HL-60 (cell line): ENCODE results near the gene TBC1D3K.
"Not testable (repeated sequence)": the region's sequence is repeated elsewhere in the genome, so short reads cannot be mapped to it uniquely, and the experiment has no call there.

ENCODE experiments used
- DNase-seq, 2 experiments: peaks; one replicate each; pipeline ENCODE4 v3.0.0-alpha.2; 2010 to 2020; ENCODE audit warnings: low read depth in 1 of 2, low spot score in 1 of 2
- H3K27ac ChIP-seq: fragments of 250-450 bp; sonication (Bioruptor Pico); replicated peaks from 2 replicates; pipeline ENCODE4 v1.5.1; 2020; ENCODE audit warnings: mild to moderate bottlenecking, moderate library complexity
- H3K27me3 ChIP-seq: fragments of 250-450 bp; sonication (Bioruptor Pico); 2 replicates; pipeline ENCODE4 v1.5.1; 2021; ENCODE audit warnings: mild to moderate bottlenecking, moderate library complexity; ENCODE audit not compliant: insufficient read depth, poor library complexity, severe bottlenecking
- H3K4me3 ChIP-seq: replicated peaks from 2 replicates; pipeline ENCODE4 v1.5.1; 2011; ENCODE audit warnings: mild to moderate bottlenecking, control low read depth, low read length; ENCODE audit not compliant: insufficient read depth
- GABPA ChIP-seq: IDR thresholded peaks from 2 replicates; pipeline ENCODE4 v1.6.1; 2012; ENCODE audit warnings: low read depth
- POLR2AphosphoS5 ChIP-seq: IDR thresholded peaks from 2 replicates; pipeline ENCODE4 v1.6.1; 2012; ENCODE audit warnings: low read depth
- SPI1 ChIP-seq: IDR thresholded peaks from 2 replicates; pipeline ENCODE4 v1.6.1; 2012; ENCODE audit warnings: low read depth, mild to moderate bottlenecking, borderline replicate concordance
- long read RNA-seq: library from polyadenylated mRNA; unstranded; transcript quantifications from one replicate; pipeline ENCODE4 v2.0.0, GENCODE V29; 2020
- TF ChIP-seq, protein P1 (sequence below): IDR thresholded peaks from 2 replicates; pipeline ENCODE4 v1.6.1; 2012; ENCODE audit warnings: low read depth; ENCODE audit not compliant: insufficient replicate concordance
- TF ChIP-seq, protein P2 (sequence below): IDR thresholded peaks from one replicate; pipeline ENCODE4 v1.5.1; 2011; ENCODE audit warnings: low read length, control low read depth, inconsistent platforms; ENCODE audit not compliant: insufficient read depth

The TBC1D3K gene
- long read RNA-seq, partial matches to known transcripts: 1 of 1 reads
- long read RNA-seq, other reads (novel, unspliced or antisense): 0 of 1 reads

DNA sequence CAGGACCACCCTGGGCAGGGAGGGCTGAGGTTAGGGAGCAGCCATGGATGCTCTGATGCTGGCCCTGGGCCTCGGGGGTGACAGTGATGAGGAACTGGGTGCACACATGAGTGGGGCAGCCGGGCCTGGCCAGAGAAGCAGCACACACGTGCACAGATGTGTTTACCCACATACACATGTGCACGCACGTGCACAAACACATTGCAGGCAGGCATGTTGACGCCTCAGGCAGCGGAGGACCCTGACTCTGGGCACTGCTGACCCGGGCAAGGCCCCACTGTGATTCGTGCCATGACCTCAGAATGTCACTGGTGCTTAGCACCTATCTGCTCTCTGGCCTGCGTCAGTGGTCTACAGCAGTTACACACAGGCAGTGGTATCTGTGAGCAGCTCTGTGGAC lies at the start of gene TBC1D3K:
TBC1D3K (plus strand) TSS at position 301 of the 400 bp plus-strand sequence. CDS start 1,585 bp downstream, outside the sequence.
- not testable (repeated sequence) for H3K27ac ChIP-seq, DNase-seq, H3K4me3 ChIP-seq, H3K27me3 ChIP-seq

DNA sequence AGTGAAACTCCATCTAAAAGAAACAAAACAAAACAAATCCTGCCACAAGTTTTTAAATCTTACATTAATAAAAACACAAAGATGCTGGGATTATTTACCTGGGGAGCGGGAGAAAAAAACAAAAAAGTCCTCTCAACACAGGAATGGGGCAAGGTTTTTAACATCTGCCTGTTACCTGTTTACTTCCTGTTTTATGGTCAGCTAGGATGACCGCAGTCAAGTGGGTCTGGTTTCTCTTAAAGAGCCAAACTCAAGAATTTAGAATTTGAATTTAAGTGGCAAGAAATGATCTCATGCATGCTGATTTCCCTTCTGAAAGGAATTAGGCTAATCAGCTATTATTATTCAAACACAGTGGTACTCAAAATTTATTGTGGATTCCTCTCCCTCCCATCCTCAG lies 39.7 kb upstream of the TBC1D3K start:
- peak in 1 of 2 experiments; percentile 25 for DNase-seq
- H3K4me3 ChIP-seq: no peak overlapping the region

DNA sequence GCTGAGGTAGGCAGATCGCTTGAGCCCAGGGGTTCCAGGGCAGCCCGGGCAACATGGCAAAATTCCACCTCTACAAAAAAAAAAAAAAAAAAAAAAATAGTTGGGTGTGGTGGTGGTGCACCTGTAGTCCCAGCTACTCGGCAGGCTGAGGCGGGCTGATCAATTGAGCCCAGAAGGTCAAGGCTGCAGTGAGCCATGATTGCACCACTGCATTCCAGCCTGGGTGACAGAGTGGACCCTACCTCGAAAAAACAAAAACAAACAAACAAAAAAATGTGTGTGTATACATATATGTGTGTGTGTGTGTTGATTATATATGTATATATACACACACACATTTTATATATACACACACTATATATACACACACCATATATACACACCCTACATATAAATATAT lies 39.1 kb upstream of the TBC1D3K start:
- H3K4me3 ChIP-seq: no peak overlapping the region
- no peak for TF ChIP-seq SPI1
- no peak for TF ChIP-seq GABPA
- TF ChIP-seq, protein P1, sequence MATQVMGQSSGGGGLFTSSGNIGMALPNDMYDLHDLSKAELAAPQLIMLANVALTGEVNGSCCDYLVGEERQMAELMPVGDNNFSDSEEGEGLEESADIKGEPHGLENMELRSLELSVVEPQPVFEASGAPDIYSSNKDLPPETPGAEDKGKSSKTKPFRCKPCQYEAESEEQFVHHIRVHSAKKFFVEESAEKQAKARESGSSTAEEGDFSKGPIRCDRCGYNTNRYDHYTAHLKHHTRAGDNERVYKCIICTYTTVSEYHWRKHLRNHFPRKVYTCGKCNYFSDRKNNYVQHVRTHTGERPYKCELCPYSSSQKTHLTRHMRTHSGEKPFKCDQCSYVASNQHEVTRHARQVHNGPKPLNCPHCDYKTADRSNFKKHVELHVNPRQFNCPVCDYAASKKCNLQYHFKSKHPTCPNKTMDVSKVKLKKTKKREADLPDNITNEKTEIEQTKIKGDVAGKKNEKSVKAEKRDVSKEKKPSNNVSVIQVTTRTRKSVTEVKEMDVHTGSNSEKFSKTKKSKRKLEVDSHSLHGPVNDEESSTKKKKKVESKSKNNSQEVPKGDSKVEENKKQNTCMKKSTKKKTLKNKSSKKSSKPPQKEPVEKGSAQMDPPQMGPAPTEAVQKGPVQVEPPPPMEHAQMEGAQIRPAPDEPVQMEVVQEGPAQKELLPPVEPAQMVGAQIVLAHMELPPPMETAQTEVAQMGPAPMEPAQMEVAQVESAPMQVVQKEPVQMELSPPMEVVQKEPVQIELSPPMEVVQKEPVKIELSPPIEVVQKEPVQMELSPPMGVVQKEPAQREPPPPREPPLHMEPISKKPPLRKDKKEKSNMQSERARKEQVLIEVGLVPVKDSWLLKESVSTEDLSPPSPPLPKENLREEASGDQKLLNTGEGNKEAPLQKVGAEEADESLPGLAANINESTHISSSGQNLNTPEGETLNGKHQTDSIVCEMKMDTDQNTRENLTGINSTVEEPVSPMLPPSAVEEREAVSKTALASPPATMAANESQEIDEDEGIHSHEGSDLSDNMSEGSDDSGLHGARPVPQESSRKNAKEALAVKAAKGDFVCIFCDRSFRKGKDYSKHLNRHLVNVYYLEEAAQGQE: no peak
- TF ChIP-seq, protein P2, sequence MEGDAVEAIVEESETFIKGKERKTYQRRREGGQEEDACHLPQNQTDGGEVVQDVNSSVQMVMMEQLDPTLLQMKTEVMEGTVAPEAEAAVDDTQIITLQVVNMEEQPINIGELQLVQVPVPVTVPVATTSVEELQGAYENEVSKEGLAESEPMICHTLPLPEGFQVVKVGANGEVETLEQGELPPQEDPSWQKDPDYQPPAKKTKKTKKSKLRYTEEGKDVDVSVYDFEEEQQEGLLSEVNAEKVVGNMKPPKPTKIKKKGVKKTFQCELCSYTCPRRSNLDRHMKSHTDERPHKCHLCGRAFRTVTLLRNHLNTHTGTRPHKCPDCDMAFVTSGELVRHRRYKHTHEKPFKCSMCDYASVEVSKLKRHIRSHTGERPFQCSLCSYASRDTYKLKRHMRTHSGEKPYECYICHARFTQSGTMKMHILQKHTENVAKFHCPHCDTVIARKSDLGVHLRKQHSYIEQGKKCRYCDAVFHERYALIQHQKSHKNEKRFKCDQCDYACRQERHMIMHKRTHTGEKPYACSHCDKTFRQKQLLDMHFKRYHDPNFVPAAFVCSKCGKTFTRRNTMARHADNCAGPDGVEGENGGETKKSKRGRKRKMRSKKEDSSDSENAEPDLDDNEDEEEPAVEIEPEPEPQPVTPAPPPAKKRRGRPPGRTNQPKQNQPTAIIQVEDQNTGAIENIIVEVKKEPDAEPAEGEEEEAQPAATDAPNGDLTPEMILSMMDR: no peak
- no peak for TF ChIP-seq POLR2AphosphoS5
- no peak overlapping the region for H3K27ac ChIP-seq
- DNase-seq: no peak
- no peaks in the 10 kb centered on the region for H3K27me3 ChIP-seq

More for the DNA sequence above, 39.7 kb upstream of the TBC1D3K start:
- Histone ChIP-seq H3K27ac (no peak overlapping the region), H3K27me3 (no peaks in the 10 kb centered on the region)
- TF ChIP-seq GABPA: no peak
- TF ChIP-seq SPI1: no peak
- no peak for TF ChIP-seq POLR2AphosphoS5
- TF ChIP-seq, protein P2: no peak
- TF ChIP-seq, protein P1: no peak

DNA sequence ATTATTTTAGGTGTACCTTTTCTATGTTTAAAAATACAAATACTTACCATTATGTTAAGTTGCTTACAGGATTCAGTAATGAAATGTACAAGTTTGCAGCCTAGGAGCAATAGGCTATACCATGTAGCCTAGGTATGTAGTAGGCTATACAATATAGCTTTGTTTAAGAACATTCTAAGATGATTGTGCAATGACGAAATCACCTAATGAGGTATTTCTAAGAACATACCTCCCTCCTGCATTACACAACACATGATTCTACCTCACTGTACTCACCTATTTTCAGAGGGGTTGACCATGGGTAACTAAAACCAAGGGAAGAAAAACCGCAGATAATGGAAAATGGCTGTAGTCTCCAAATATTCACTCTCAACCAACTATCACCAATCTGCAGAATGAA lies 35.3 kb upstream of the TBC1D3K start:
- TF ChIP-seq GABPA (no peak), POLR2AphosphoS5 (no peak), SPI1 (no peak)
- TF ChIP-seq, protein P2: no peak
- TF ChIP-seq, protein P1: no peak
- DNase-seq: no peak
- H3K4me3 ChIP-seq: no peak overlapping the region
- no peaks in the 10 kb centered on the region for H3K27me3 ChIP-seq
- H3K27ac ChIP-seq: no peak overlapping the region

DNA sequence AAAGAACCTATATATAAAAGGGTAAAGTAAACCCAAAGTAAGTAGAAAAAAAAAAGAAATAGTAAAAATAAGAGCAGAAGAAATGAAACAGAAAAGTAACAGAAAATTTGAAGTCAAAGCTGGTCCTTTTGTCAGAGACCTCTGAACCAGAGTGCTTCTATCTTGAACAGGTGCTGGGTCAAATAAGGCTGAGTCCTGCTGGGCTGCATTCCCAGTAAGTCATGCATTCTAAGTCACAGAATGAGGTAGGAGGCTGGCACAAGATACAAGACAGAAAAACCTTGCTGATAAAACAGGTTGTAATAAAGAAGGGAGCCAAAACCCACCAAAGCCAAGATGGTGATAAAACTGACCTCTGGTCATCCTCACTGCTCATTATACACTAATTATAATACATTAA lies 27.3 kb upstream of the TBC1D3K start:
- not testable (repeated sequence) for H3K4me3 ChIP-seq, DNase-seq, H3K27ac ChIP-seq, H3K27me3 ChIP-seq
